WTC11 (cell line): ENCODE measurements around the gene SRCIN1. TPM values are rescaled to one million over a fixed set of nuclear protein-coding genes. Genes with fewer than 3 reads are reported as not detected.
A peak's percentile ranks its signal among the peaks of the same experiment; 100 is the strongest.

Experiments
- ATF6 ChIP-seq: sonication (generic); formaldehyde crosslinking; IDR thresholded peaks from 2 replicates; pipeline ENCODE4 v1.8.1; 2023; ENCODE audit warnings: mild to moderate bottlenecking, missing genetic modification reagents
- CREB1 ChIP-seq: sonication (generic); formaldehyde crosslinking; IDR thresholded peaks from 2 replicates; pipeline ENCODE4 v1.8.0; 2023; ENCODE audit warnings: mild to moderate bottlenecking, missing genetic modification reagents
- CREM ChIP-seq: sonication (generic); formaldehyde crosslinking; IDR thresholded peaks from 2 replicates; pipeline ENCODE4 v1.8.1; 2022; ENCODE audit warnings: mild to moderate bottlenecking, missing genetic modification reagents, moderate library complexity
- FOXP1 ChIP-seq: sonication (generic); formaldehyde crosslinking; IDR thresholded peaks from 2 replicates; pipeline ENCODE4 v1.8.0; 2022; ENCODE audit warnings: missing genetic modification reagents, mild to moderate bottlenecking, moderate library complexity, borderline replicate concordance
- GABPB1 ChIP-seq: sonication (generic); formaldehyde crosslinking; IDR thresholded peaks from 2 replicates; pipeline ENCODE4 v1.8.1; 2023; ENCODE audit warnings: mild to moderate bottlenecking, missing genetic modification reagents
- GRHL2 ChIP-seq: fragments of 250-450 bp; sonication (Bioruptor Pico); IDR thresholded peaks from 2 replicates; pipeline ENCODE4 v1.8.0; 2022; ENCODE audit warnings: mild to moderate bottlenecking, moderate library complexity; ENCODE audit not compliant: insufficient replicate concordance, severe bottlenecking
- HMGA2 ChIP-seq: fragments of 250-450 bp; sonication (Bioruptor Pico); IDR thresholded peaks from 2 replicates; pipeline ENCODE4 v1.4.0; 2021; ENCODE audit warnings: mild to moderate bottlenecking, moderate library complexity
- IRF2 ChIP-seq: sonication (generic); formaldehyde crosslinking; IDR thresholded peaks from 2 replicates; pipeline ENCODE4 v1.8.0; 2022; ENCODE audit warnings: low read depth, missing genetic modification reagents, borderline replicate concordance
- MXD4 ChIP-seq: fragments of 250-450 bp; sonication (Bioruptor Pico); IDR thresholded peaks from 2 replicates; pipeline ENCODE4 v1.8.0; 2021; ENCODE audit warnings: mild to moderate bottlenecking, moderate library complexity, borderline replicate concordance
- NFATC4 ChIP-seq: fragments of 250-450 bp; sonication (Bioruptor Pico); IDR thresholded peaks from 2 replicates; pipeline ENCODE4 v1.9.0; 2021; ENCODE audit warnings: mild to moderate bottlenecking
- SOX15 ChIP-seq: fragments of 250-450 bp; sonication (Bioruptor Pico); IDR thresholded peaks from 2 replicates; pipeline ENCODE4 v1.9.0; 2021; ENCODE audit warnings: mild to moderate bottlenecking
- SP1 ChIP-seq: sonication (generic); formaldehyde crosslinking; conservative IDR thresholded peaks from 2 replicates; pipeline ENCODE4 v1.8.1; 2022; ENCODE audit warnings: missing genetic modification reagents
- TEAD4 ChIP-seq: sonication (generic); formaldehyde crosslinking; IDR thresholded peaks from 2 replicates; pipeline ENCODE4 v1.8.0; 2022; ENCODE audit warnings: mild to moderate bottlenecking, missing genetic modification reagents
- TP53 ChIP-seq: sonication (generic); formaldehyde crosslinking; IDR thresholded peaks from 2 replicates; pipeline ENCODE4 v1.8.1; 2023; ENCODE audit warnings: mild to moderate bottlenecking, missing genetic modification reagents
- ZNF121 ChIP-seq: sonication (generic); formaldehyde crosslinking; IDR thresholded peaks from 2 replicates; pipeline ENCODE4 v1.8.0; 2023; ENCODE audit warnings: missing genetic modification reagents
- ZNF263 ChIP-seq: sonication (generic); formaldehyde crosslinking; IDR thresholded peaks from 2 replicates; pipeline ENCODE4 v1.8.1; 2022; ENCODE audit warnings: low read depth, mild to moderate bottlenecking, moderate library complexity, missing genetic modification reagents
- ZNF423 ChIP-seq: fragments of 250-450 bp; sonication (Bioruptor Pico); IDR thresholded peaks from 2 replicates; pipeline ENCODE4 v2.1.2; 2022; ENCODE audit warnings: mild to moderate bottlenecking, moderate library complexity
- ZNF671 ChIP-seq: fragments of 250-450 bp; sonication (Bioruptor Pico); IDR thresholded peaks from 2 replicates; pipeline ENCODE4 v1.8.0; 2021; ENCODE audit warnings: mild to moderate bottlenecking
- total RNA-seq: library from RNA; stranded (reverse); gene quantifications from 3 replicates; pipeline ENCODE4 v1.2.3, GENCODE V29; 2021
- TF ChIP-seq, protein P1 (sequence below): sonication (generic); formaldehyde crosslinking; IDR thresholded peaks from 2 replicates; pipeline ENCODE4 v1.8.0; 2022; ENCODE audit warnings: missing genetic modification reagents
- TF ChIP-seq, protein P2 (sequence below): sonication (generic); formaldehyde crosslinking; IDR thresholded peaks from 2 replicates; pipeline ENCODE4 v1.8.1; 2023; ENCODE audit warnings: mild to moderate bottlenecking, missing genetic modification reagents
- TF ChIP-seq, protein P3 (sequence below): sonication (generic); formaldehyde crosslinking; IDR thresholded peaks from 2 replicates; pipeline ENCODE4 v1.8.1; 2022; ENCODE audit warnings: missing genetic modification reagents, borderline replicate concordance
- TF ChIP-seq, protein P4 (sequence below): sonication (generic); formaldehyde crosslinking; IDR thresholded peaks from 2 replicates; pipeline ENCODE4 v1.8.0; 2022; ENCODE audit warnings: mild to moderate bottlenecking, missing genetic modification reagents
- TF ChIP-seq, protein P5 (sequence below): sonication (generic); formaldehyde crosslinking; IDR thresholded peaks from 2 replicates; pipeline ENCODE4 v1.8.1; 2023; ENCODE audit warnings: mild to moderate bottlenecking, missing genetic modification reagents, moderate library complexity
- TF ChIP-seq, protein P6 (sequence below): sonication (generic); formaldehyde crosslinking; IDR thresholded peaks from 2 replicates; pipeline ENCODE4 v1.8.1; 2023; ENCODE audit warnings: mild to moderate bottlenecking, missing genetic modification reagents, borderline replicate concordance

Gene SRCIN1
- total RNA-seq, 1 experiment from 2014 or later: 17.3 TPM

GRCh38 chr17:38557836-38558727 is 47.7 kb downstream of the SRCIN1 start (continued):
- TF ChIP-seq ZNF263 (CRISPR knock-in tag): no peak
- TF ChIP-seq, protein P1, sequence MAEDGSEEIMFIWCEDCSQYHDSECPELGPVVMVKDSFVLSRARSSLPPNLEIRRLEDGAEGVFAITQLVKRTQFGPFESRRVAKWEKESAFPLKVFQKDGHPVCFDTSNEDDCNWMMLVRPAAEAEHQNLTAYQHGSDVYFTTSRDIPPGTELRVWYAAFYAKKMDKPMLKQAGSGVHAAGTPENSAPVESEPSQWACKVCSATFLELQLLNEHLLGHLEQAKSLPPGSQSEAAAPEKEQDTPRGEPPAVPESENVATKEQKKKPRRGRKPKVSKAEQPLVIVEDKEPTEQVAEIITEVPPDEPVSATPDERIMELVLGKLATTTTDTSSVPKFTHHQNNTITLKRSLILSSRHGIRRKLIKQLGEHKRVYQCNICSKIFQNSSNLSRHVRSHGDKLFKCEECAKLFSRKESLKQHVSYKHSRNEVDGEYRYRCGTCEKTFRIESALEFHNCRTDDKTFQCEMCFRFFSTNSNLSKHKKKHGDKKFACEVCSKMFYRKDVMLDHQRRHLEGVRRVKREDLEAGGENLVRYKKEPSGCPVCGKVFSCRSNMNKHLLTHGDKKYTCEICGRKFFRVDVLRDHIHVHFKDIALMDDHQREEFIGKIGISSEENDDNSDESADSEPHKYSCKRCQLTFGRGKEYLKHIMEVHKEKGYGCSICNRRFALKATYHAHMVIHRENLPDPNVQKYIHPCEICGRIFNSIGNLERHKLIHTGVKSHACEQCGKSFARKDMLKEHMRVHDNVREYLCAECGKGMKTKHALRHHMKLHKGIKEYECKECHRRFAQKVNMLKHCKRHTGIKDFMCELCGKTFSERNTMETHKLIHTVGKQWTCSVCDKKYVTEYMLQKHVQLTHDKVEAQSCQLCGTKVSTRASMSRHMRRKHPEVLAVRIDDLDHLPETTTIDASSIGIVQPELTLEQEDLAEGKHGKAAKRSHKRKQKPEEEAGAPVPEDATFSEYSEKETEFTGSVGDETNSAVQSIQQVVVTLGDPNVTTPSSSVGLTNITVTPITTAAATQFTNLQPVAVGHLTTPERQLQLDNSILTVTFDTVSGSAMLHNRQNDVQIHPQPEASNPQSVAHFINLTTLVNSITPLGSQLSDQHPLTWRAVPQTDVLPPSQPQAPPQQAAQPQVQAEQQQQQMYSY: no peak
- no peak for TF ChIP-seq SOX15
- no peak for TF ChIP-seq ZNF121 (CRISPR knock-in tag)
- TF ChIP-seq MXD4: no peak
- peak; percentile 76 for TF ChIP-seq SP1
- no peak; the same call in 1 of the 2 replicates for TF ChIP-seq CREM
- no peak for TF ChIP-seq TEAD4 (CRISPR knock-in tag)
- TF ChIP-seq, protein P2, sequence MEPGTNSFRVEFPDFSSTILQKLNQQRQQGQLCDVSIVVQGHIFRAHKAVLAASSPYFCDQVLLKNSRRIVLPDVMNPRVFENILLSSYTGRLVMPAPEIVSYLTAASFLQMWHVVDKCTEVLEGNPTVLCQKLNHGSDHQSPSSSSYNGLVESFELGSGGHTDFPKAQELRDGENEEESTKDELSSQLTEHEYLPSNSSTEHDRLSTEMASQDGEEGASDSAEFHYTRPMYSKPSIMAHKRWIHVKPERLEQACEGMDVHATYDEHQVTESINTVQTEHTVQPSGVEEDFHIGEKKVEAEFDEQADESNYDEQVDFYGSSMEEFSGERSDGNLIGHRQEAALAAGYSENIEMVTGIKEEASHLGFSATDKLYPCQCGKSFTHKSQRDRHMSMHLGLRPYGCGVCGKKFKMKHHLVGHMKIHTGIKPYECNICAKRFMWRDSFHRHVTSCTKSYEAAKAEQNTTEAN (CRISPR knock-in tag): no peak
- TF ChIP-seq HMGA2 (CRISPR knock-in tag): no peak
- TF ChIP-seq, protein P3, sequence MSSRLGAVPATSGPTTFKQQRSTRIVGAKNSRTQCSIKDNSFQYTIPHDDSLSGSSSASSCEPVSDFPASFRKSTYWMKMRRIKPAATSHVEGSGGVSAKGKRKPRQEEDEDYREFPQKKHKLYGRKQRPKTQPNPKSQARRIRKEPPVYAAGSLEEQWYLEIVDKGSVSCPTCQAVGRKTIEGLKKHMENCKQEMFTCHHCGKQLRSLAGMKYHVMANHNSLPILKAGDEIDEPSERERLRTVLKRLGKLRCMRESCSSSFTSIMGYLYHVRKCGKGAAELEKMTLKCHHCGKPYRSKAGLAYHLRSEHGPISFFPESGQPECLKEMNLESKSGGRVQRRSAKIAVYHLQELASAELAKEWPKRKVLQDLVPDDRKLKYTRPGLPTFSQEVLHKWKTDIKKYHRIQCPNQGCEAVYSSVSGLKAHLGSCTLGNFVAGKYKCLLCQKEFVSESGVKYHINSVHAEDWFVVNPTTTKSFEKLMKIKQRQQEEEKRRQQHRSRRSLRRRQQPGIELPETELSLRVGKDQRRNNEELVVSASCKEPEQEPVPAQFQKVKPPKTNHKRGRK (CRISPR knock-in tag): no peak
- no peak for TF ChIP-seq GRHL2 (CRISPR knock-in tag)
- TF ChIP-seq IRF2 (CRISPR knock-in tag): no peak
- TF ChIP-seq, protein P4, sequence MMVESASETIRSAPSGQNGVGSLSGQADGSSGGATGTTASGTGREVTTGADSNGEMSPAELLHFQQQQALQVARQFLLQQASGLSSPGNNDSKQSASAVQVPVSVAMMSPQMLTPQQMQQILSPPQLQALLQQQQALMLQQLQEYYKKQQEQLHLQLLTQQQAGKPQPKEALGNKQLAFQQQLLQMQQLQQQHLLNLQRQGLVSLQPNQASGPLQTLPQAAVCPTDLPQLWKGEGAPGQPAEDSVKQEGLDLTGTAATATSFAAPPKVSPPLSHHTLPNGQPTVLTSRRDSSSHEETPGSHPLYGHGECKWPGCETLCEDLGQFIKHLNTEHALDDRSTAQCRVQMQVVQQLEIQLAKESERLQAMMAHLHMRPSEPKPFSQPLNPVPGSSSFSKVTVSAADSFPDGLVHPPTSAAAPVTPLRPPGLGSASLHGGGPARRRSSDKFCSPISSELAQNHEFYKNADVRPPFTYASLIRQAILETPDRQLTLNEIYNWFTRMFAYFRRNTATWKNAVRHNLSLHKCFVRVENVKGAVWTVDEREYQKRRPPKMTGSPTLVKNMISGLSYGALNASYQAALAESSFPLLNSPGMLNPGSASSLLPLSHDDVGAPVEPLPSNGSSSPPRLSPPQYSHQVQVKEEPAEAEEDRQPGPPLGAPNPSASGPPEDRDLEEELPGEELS (CRISPR knock-in tag): no peak
- no peak for TF ChIP-seq NFATC4 (CRISPR knock-in tag)
- no peak; the same call in 1 of the 2 replicates for TF ChIP-seq FOXP1 (CRISPR knock-in tag)
- no peak for TF ChIP-seq TP53 (CRISPR knock-in tag)
- TF ChIP-seq, protein P5, sequence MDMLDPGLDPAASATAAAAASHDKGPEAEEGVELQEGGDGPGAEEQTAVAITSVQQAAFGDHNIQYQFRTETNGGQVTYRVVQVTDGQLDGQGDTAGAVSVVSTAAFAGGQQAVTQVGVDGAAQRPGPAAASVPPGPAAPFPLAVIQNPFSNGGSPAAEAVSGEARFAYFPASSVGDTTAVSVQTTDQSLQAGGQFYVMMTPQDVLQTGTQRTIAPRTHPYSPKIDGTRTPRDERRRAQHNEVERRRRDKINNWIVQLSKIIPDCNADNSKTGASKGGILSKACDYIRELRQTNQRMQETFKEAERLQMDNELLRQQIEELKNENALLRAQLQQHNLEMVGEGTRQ: 0 out of 2 replicates have a peak, but pooled peaks have one; percentile 26
- no peak for TF ChIP-seq ZNF671
- TF ChIP-seq, protein P6, sequence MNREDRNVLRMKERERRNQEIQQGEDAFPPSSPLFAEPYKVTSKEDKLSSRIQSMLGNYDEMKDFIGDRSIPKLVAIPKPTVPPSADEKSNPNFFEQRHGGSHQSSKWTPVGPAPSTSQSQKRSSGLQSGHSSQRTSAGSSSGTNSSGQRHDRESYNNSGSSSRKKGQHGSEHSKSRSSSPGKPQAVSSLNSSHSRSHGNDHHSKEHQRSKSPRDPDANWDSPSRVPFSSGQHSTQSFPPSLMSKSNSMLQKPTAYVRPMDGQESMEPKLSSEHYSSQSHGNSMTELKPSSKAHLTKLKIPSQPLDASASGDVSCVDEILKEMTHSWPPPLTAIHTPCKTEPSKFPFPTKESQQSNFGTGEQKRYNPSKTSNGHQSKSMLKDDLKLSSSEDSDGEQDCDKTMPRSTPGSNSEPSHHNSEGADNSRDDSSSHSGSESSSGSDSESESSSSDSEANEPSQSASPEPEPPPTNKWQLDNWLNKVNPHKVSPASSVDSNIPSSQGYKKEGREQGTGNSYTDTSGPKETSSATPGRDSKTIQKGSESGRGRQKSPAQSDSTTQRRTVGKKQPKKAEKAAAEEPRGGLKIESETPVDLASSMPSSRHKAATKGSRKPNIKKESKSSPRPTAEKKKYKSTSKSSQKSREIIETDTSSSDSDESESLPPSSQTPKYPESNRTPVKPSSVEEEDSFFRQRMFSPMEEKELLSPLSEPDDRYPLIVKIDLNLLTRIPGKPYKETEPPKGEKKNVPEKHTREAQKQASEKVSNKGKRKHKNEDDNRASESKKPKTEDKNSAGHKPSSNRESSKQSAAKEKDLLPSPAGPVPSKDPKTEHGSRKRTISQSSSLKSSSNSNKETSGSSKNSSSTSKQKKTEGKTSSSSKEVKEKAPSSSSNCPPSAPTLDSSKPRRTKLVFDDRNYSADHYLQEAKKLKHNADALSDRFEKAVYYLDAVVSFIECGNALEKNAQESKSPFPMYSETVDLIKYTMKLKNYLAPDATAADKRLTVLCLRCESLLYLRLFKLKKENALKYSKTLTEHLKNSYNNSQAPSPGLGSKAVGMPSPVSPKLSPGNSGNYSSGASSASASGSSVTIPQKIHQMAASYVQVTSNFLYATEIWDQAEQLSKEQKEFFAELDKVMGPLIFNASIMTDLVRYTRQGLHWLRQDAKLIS (CRISPR knock-in tag): 0 out of 2 replicates have a peak, but pooled peaks have one; percentile 66
- TF ChIP-seq ATF6 (CRISPR knock-in tag): no peak
- no peak for TF ChIP-seq ZNF423 (CRISPR knock-in tag)
- TF ChIP-seq CREB1 (CRISPR knock-in tag): no peak
- TF ChIP-seq GABPB1: no peak
